ENCODE measurements around the gene TNIP2. TPM values are rescaled to one million over a fixed set of nuclear protein-coding genes. Genes with fewer than 3 reads are reported as not detected.
"Not testable (repeated sequence)": the region's sequence is repeated elsewhere in the genome, so short reads cannot be mapped to it uniquely, and the experiment has no call there.

Gene TNIP2
- total and polyA plus RNA-seq, 8 donors = 18.7 to 194 (median 40.0) TPM

DNA sequence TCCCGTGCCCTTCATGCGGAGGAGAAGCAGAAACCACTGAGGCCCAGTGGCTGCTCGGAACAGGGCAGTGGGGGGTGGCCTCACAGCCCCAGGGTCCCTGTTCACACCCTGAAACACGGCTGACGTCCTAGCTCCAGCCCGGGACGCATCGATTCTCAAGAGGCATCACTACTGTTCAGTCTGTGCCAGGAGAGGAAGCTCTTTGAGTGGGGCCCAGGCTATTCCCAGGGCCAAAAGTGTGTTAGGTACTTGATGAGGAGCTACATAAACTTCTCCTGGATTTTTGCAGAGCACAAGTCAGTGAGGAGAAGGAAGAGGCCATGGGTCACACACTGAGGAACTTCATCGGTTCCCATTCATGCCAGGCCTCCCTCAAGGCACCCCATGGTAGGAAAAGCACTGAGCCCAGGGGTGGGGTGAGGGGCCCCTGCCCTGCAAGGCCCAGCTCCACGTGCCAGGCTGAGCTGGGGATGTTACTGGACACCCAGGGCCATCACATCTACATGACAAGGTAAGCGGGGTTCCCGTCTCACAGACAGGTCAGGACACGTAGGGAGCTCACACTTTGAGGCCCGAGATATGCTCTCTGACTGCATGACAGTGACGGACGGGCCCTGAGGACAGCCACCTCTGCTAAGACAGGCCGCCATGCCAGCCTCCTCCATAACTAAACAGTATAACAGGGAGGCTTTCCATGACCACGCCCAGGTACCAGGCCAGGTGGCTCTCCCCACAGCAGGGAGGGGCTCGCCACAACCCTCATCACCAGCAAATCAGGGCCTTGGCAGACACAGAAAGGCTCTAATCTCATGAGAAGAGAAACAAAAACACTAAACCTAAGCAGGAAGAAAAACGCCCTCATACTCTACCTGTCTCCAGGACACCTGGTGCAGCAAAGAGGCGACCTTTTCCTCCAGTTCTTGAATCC, 12.4 kb downstream of the TNIP2 start:
- Histone ChIP-seq H3K9me3 (no peaks in the 10 kb centered on the region), H3K27me3 (no peaks in the 10 kb centered on the region), H3K27ac (peak overlapping the region in 2 of 5 donors; percentile 12 to 26), H3K36me3 (peaks cover 60 to 75% (median 71%) of the 10 kb centered on the region in 4 donors), H3K4me3 (no peak overlapping the region), H3K4me1 (peaks cover 6 to 38% (median 12%) of the 10 kb centered on the region in 4 donors)
- WGBS, 5 donors = 75 to 82% (median 79%) methylated on average over 13 to 21 of the region's 21 CpGs
- TF ChIP-seq EP300 (IDR thresholded peaks at IDR 0.05) = no peak
- TF ChIP-seq POLR2A (IDR thresholded peaks at IDR 0.05) = no peak
- no peak for TF ChIP-seq POLR2AphosphoS5 (IDR thresholded peaks at IDR 0.05)
- TF ChIP-seq, protein P1, sequence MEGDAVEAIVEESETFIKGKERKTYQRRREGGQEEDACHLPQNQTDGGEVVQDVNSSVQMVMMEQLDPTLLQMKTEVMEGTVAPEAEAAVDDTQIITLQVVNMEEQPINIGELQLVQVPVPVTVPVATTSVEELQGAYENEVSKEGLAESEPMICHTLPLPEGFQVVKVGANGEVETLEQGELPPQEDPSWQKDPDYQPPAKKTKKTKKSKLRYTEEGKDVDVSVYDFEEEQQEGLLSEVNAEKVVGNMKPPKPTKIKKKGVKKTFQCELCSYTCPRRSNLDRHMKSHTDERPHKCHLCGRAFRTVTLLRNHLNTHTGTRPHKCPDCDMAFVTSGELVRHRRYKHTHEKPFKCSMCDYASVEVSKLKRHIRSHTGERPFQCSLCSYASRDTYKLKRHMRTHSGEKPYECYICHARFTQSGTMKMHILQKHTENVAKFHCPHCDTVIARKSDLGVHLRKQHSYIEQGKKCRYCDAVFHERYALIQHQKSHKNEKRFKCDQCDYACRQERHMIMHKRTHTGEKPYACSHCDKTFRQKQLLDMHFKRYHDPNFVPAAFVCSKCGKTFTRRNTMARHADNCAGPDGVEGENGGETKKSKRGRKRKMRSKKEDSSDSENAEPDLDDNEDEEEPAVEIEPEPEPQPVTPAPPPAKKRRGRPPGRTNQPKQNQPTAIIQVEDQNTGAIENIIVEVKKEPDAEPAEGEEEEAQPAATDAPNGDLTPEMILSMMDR (IDR thresholded peaks at IDR 0.05) = no peak
- intact Hi-C loops (cut with DNase I; ENCODE audit: low total_unique reads) = no loop called here
- peak; percentile 23 to 46 for DNase-seq

GRCh38 chr4:2742823-2743517, 13.2 kb downstream of the TNIP2 start:
- no peak overlapping the region for H3K27ac ChIP-seq
- WGBS, 5 donors = 73 to 86% (median 76%) methylated on average over 5 to 6 of the region's 6 CpGs
- no peaks in the 10 kb centered on the region for H3K9me3 ChIP-seq
- H3K36me3 ChIP-seq = peaks cover 60 to 75% (median 70%) of the 10 kb centered on the region in 4 donors
- no peak overlapping the region for H3K4me3 ChIP-seq
- H3K27me3 ChIP-seq = no peaks in the 10 kb centered on the region
- no peak for DNase-seq
- intact Hi-C loops (cut with DNase I; ENCODE audit: low total_unique reads) = no loop called here
- H3K4me1 ChIP-seq = peaks cover 6 to 38% (median 12%) of the 10 kb centered on the region in 4 donors
- TF ChIP-seq, protein P1 (IDR thresholded peaks at IDR 0.05) = no peak
- TF ChIP-seq EP300 (IDR thresholded peaks at IDR 0.05) (no peak), POLR2A (IDR thresholded peaks at IDR 0.05) (no peak), POLR2AphosphoS5 (IDR thresholded peaks at IDR 0.05) (no peak)

DNA sequence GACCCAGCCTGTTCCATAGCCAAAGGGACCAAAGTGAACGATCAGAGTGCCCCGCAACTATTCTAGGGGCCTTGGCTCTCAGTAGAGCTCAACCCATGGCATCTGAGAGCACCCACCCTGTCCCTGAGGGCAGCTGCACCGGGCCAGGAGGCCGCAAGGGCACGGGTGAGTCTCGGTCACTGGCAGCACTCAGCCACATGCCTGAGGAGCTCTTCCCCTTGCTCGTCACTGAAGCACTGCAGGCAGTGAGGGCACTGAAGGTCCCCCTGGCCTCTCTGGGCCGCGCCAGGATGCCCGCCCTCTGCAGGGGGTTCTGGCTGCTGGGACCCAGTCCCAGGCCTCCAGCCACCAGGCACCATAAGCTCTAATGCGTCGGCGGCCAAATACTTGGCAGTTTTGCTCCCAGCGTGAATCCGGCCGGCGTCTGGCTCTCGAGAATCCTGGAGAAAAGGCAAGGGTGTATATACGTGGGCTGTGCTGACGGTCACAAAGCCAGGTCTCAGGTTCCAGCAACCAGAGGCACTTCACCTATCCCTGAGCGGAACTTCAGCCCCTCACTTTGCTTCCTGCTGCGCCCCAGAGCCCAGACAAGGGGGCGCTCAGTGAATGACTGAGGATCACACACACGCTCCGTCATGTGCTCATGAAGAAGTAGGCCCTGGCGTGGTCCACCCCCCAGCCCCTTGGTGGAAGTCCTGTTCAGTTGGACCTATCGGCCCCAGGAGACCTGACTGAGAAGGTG, 13.9 kb downstream of the TNIP2 start:
- H3K4me1 ChIP-seq = peaks cover 6 to 32% (median 12%) of the 10 kb centered on the region in 4 donors
- no peak for DNase-seq
- H3K36me3 ChIP-seq = peaks cover 56 to 69% (median 63%) of the 10 kb centered on the region in 4 donors
- no peak overlapping the region for H3K4me3 ChIP-seq
- 91 to 95% (median 94%) methylated on average over 20 to 27 of the region's 27 CpGs for WGBS, 5 donors
- no peaks in the 10 kb centered on the region for H3K27me3 ChIP-seq
- no peak overlapping the region for H3K27ac ChIP-seq
- H3K9me3 ChIP-seq = no peaks in the 10 kb centered on the region
- intact Hi-C loops (cut with DNase I; ENCODE audit: low total_unique reads) = no loop called here
- TF ChIP-seq POLR2AphosphoS5 (IDR thresholded peaks at IDR 0.05) (no peak), POLR2A (IDR thresholded peaks at IDR 0.05) (no peak)

GRCh38 chr4:2741626-2742025, 14.5 kb downstream of the TNIP2 start:
- Histone ChIP-seq H3K27me3 (no peaks in the 10 kb centered on the region), H3K27ac (peak overlapping the region in 1 of 5 donors; percentile 4), H3K4me1 (peaks cover 2 to 26% (median 8%) of the 10 kb centered on the region in 4 donors), H3K9me3 (no peaks in the 10 kb centered on the region), H3K4me3 (no peak overlapping the region), H3K36me3 (peaks cover 49 to 63% (median 57%) of the 10 kb centered on the region in 4 donors)
- DNase-seq = no peak
- 88 to 89% (median 88%) methylated on average over 9 of the region's 9 CpGs for WGBS, 5 donors
- TF ChIP-seq POLR2AphosphoS5 (IDR thresholded peaks at IDR 0.05) (no peak), POLR2A (IDR thresholded peaks at IDR 0.05) (no peak)
- intact Hi-C loops (cut with DNase I; ENCODE audit: low total_unique reads) = no loop called here

DNA sequence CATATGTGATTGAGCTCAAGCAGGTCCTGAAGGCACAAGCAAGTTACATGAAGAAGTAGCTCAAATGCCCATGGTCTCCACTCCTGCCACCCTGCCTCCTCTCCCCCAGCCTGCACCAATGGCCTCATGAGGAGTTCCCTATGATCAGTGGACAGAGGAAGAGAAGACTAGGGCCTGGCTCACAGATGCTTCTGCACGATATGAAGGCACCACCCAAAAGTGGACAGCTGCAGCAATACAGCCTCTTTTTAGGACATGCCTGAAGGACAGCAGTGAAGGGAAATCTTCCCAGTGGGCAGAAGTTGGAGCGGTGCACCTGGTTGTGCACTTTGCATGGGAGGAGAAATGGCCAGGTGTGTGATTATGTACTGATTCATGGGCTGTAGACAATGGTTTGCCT, 17.8 kb downstream of the TNIP2 start:
- DNase-seq; H3K27me3 ChIP-seq; intact Hi-C loops (cut with DNase I; ENCODE audit: low total_unique reads); H3K9me3 ChIP-seq; H3K4me3 ChIP-seq; H3K4me1 ChIP-seq; H3K27ac ChIP-seq: not testable (repeated sequence)
- 83 to 98% (median 95%) methylated on average over 2 of the region's 2 CpGs for WGBS, 5 donors
- H3K36me3 ChIP-seq = peaks cover 16 to 42% (median 30%) of the 10 kb centered on the region in 4 donors
